Nephron progenitor cell (in vitro differentiated cells): Measurements from ENCODE around the gene GRM8.

Experiments used
- DNase-seq: peaks from one replicate; pipeline ENCODE4 v3.0.0; 2021
- H3K27ac Mint-ChIP-seq: 2 replicates; pipeline ENCODE4 v1.8.0; 2021; ENCODE audit warnings: mild to moderate bottlenecking, moderate library complexity, mixed read lengths
- H3K27me3 Mint-ChIP-seq: 2 replicates; pipeline ENCODE4 v1.8.0; 2021; ENCODE audit warnings: mild to moderate bottlenecking, low read depth, mixed read lengths; ENCODE audit not compliant: poor library complexity
- H3K36me3 Mint-ChIP-seq: 2 replicates; pipeline ENCODE4 v1.8.0; 2021; ENCODE audit warnings: low read depth, mixed read lengths
- H3K4me1 Mint-ChIP-seq: 2 replicates; pipeline ENCODE4 v1.8.0; 2021; ENCODE audit warnings: mixed read lengths
- H3K4me3 Mint-ChIP-seq: 2 replicates; pipeline ENCODE4 v1.8.0; 2021; ENCODE audit warnings: mild to moderate bottlenecking, moderate library complexity, mixed read lengths
- H3K9me3 Mint-ChIP-seq: 2 replicates; pipeline ENCODE4 v1.8.0; 2021; ENCODE audit warnings: mild to moderate bottlenecking, moderate library complexity, mixed read lengths
- TF ChIP-seq, protein P1 (sequence below): fragments of 200-600 bp; sonication (generic); IDR thresholded peaks from 2 replicates; pipeline ENCODE4 v1.5.0; 2021; ENCODE audit warnings: antibody characterized with exemption

The GRM8 gene

DNA sequence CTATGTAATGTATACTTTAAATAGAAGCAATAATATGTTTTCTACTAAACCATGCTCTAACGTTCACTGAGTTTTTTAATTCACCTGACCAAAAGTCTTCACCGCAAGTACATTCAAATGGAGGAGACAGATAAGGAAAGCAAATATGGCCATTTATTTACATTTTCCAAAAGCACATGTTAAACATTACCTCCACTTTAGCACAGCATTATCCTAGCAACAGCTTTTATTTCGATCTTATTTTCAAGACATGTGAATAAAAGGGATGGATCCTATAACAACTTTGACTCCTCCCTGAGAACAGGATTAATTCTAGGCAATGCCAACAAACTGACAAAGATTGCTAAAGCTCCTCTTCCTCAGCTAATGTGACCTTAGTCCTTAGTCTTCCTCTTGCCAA lies 11.5 kb upstream of the GRM8 start:
- Mint-ChIP-seq H3K4me1 (no peaks in the 10 kb centered on the region), H3K36me3 (no peaks in the 10 kb centered on the region), H3K9me3 (no peaks in the 10 kb centered on the region), H3K27me3 (peaks cover 41% of the 10 kb centered on the region), H3K27ac (no peak overlapping the region), H3K4me3 (no peak overlapping the region)
- TF ChIP-seq, protein P1, sequence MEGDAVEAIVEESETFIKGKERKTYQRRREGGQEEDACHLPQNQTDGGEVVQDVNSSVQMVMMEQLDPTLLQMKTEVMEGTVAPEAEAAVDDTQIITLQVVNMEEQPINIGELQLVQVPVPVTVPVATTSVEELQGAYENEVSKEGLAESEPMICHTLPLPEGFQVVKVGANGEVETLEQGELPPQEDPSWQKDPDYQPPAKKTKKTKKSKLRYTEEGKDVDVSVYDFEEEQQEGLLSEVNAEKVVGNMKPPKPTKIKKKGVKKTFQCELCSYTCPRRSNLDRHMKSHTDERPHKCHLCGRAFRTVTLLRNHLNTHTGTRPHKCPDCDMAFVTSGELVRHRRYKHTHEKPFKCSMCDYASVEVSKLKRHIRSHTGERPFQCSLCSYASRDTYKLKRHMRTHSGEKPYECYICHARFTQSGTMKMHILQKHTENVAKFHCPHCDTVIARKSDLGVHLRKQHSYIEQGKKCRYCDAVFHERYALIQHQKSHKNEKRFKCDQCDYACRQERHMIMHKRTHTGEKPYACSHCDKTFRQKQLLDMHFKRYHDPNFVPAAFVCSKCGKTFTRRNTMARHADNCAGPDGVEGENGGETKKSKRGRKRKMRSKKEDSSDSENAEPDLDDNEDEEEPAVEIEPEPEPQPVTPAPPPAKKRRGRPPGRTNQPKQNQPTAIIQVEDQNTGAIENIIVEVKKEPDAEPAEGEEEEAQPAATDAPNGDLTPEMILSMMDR = no peak
- DNase-seq = no peak

DNA sequence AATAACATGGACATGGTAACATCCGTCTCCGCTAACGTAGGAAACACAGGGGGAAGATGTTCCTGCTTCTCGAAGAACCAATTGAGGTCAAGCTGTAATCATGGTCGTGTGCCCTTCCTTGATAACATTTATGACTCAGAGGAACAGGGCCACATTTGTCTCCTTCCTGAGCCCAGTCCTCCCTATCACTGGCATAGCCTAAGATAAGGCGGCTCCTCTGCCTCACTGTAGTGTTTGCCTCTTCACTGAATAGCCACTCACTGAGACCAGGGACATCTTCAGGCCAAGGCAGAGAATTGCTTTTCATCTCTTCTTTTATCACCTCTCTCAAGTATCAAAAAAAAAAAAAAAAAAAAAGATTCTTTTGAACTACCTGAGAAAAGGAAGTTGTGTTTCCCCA lies 5.4 kb upstream of the GRM8 start:
- Mint-ChIP-seq H3K4me3 (no peak overlapping the region), H3K9me3 (no peaks in the 10 kb centered on the region), H3K27ac (no peak overlapping the region), H3K4me1 (no peaks in the 10 kb centered on the region), H3K27me3 (peaks cover 56% of the 10 kb centered on the region), H3K36me3 (no peaks in the 10 kb centered on the region)
- TF ChIP-seq, protein P1 = no peak
- no peak for DNase-seq

DNA sequence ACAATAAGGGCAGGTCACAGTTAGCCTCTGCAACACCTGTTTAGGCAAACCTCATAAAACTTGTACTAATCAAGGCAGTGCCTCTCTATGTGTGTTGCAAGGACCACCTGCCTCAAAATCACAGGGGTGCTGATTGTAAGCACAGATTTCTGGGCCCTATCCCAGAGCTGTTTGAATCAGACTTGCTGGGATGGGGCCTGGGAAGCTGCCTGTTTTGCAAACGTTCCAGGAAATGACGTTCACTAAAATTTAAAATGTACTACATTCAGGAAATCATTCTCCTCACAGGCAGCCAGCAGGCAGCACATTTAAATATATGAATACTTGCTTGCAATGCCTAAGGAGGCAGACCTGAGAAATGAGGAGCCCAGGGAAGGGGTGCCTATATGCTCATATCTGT lies 4.3 kb upstream of the GRM8 start:
- H3K27ac Mint-ChIP-seq = no peak overlapping the region
- no peaks in the 10 kb centered on the region for H3K9me3 Mint-ChIP-seq
- TF ChIP-seq, protein P1 = no peak
- no peaks in the 10 kb centered on the region for H3K36me3 Mint-ChIP-seq
- peaks cover 56% of the 10 kb centered on the region for H3K27me3 Mint-ChIP-seq
- H3K4me1 Mint-ChIP-seq = peaks cover 5% of the 10 kb centered on the region
- no peak overlapping the region for H3K4me3 Mint-ChIP-seq
- no peak for DNase-seq

DNA sequence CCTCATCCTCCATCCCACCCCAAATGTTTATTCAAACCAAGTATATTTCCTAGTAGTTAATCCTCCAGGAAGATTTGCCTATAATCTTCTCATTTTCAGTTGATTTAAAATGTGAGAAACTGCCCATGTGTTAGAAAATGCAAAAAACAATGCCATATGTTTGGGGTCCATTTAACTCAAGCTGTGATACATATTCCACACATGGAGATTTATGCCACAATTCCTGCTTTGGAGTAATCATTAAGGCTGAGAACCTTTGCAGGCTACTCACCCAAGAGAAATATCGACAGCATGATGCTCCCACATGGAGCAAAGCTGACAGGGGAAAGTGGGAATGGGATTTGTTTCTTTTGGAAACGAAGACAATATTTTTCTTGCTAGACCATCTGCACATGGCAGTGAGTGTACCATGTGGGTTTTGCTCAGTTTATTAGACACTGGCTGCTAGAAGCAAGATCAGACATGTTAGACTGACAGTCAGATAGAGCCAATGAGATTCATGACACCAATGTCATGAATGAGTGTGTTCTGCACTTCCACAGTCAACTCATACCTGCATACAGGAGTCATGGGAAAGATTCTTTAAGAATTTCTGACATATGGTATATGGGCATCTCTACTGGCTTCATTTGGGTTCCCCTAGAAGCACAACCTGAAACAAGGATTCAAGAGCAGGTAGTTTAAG lies 3.4 kb upstream of the GRM8 start:
- peaks cover 59% of the 10 kb centered on the region for H3K27me3 Mint-ChIP-seq
- TF ChIP-seq, protein P1 = no peak
- H3K9me3 Mint-ChIP-seq = no peaks in the 10 kb centered on the region
- DNase-seq = no peak
- H3K27ac Mint-ChIP-seq = no peak overlapping the region
- H3K4me3 Mint-ChIP-seq = no peak overlapping the region
- peaks cover 9% of the 10 kb centered on the region for H3K4me1 Mint-ChIP-seq
- no peaks in the 10 kb centered on the region for H3K36me3 Mint-ChIP-seq

DNA sequence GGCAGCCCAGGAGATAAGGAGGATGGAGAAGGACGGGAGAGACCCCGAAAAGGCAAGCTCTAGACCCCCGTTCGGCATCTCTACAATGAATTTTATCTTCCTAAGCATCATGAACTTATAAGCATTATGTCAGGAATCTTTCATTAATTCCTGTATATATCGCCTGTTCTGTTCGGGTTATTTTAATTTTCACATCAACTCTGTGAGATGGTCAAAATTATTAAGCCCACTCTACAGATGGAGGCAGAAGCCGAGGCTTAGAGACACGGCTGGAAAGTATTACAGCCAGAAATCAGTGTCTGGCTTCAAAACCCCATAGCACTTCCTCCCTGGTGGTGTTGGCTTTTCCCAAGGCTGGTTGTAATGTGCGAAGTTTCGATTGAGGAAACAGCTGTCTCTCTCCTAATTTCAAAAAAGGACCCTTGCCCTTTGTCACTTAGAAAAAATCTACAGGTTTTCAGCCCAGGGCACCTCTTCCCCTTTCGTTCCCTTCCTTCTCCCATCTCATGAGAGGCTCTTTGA lies 1.5 kb upstream of the GRM8 start:
- Mint-ChIP-seq H3K9me3 (no peaks in the 10 kb centered on the region), H3K4me3 (peak overlapping the region; percentile 85), H3K27ac (no peak overlapping the region), H3K36me3 (no peaks in the 10 kb centered on the region), H3K27me3 (peaks cover 68% of the 10 kb centered on the region), H3K4me1 (peaks cover 9% of the 10 kb centered on the region)
- no peak for DNase-seq
- TF ChIP-seq, protein P1 = no peak
